ENCODE results near the gene CARMIL3. TPM values are rescaled to one million over a fixed set of nuclear protein-coding genes. Genes with fewer than 3 reads are reported as not detected.

The CARMIL3 gene
- total RNA-seq, 1 donor: not detected

DNA sequence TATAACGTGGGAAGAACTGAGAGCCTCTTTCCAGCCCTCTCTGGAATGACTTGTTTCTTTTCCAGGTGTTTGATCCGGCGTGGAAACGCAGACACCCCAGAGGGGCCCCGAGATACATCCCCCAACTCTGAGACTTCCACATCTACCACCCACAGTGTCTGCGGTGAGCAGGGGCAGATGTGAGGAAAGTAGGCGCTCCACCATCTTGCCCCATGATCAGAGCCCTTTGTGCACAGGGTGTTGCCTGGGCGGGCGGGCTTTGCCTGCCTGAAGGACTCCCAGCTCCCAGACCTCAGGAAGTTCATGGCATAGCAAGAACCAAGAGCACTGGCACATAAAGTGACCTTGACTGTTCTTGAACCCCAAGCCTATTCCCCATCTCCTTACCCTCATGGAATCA is 2.8 kb downstream of the CARMIL3 start:
- TF ChIP-seq, protein P1, sequence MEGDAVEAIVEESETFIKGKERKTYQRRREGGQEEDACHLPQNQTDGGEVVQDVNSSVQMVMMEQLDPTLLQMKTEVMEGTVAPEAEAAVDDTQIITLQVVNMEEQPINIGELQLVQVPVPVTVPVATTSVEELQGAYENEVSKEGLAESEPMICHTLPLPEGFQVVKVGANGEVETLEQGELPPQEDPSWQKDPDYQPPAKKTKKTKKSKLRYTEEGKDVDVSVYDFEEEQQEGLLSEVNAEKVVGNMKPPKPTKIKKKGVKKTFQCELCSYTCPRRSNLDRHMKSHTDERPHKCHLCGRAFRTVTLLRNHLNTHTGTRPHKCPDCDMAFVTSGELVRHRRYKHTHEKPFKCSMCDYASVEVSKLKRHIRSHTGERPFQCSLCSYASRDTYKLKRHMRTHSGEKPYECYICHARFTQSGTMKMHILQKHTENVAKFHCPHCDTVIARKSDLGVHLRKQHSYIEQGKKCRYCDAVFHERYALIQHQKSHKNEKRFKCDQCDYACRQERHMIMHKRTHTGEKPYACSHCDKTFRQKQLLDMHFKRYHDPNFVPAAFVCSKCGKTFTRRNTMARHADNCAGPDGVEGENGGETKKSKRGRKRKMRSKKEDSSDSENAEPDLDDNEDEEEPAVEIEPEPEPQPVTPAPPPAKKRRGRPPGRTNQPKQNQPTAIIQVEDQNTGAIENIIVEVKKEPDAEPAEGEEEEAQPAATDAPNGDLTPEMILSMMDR (IDR thresholded peaks at IDR 0.05; ENCODE audit: insufficient read depth, low read length): no peak
- no peak overlapping the region for H3K4me3 ChIP-seq (ENCODE audit: low read depth, low read length)
- no peak for DNase-seq (ENCODE audit: low read depth)

GRCh38 chr14:24055971-24056799 is 4.4 kb downstream of the CARMIL3 start:
- DNase-seq (ENCODE audit: low read depth): no peak

GRCh38 chr14:24056800-24057184 is 5.0 kb downstream of the CARMIL3 start:
- no peak overlapping the region for H3K4me3 ChIP-seq (ENCODE audit: low read depth, low read length)
- no peak for DNase-seq (ENCODE audit: low read depth)
- TF ChIP-seq, protein P1 (IDR thresholded peaks at IDR 0.05; ENCODE audit: insufficient read depth, low read length): no peak

More at GRCh38 chr14:24055971-24056799, 4.4 kb downstream of the CARMIL3 start:
- no peak overlapping the region for H3K4me3 ChIP-seq (ENCODE audit: low read depth, low read length)
- TF ChIP-seq, protein P1 (IDR thresholded peaks at IDR 0.05; ENCODE audit: insufficient read depth, low read length): no peak

- H3K4me3 ChIP-seq (ENCODE audit: low read depth, low read length): no peak overlapping the region
- TF ChIP-seq, protein P1 (IDR thresholded peaks at IDR 0.05; ENCODE audit: insufficient read depth, low read length): no peak
- no peak for DNase-seq (ENCODE audit: low read depth)
Measured at GRCh38 chr14:24057271-24057670, 5.5 kb downstream of the CARMIL3 start.

DNA sequence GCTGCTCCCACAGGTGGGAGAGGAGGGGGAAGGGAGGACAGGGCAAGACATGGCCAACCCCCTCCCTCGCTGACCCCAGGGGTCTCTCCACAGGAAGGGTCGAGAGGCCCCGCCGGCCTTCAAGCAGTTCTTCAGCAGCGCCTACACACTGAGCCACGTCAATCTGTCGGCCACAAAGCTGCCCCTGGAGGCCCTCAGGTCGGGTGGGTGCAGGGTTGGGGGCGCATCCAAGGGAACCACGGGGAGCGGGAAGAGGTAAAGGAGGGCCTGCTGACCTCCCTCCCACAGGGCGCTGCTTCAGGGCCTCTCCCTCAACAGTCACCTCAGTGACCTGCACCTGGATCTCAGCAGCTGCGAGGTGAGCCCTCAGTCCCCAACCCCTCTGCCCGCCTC is 6.1 kb downstream of the CARMIL3 start:
- H3K4me3 ChIP-seq (ENCODE audit: low read depth, low read length): no peak overlapping the region
- DNase-seq (ENCODE audit: low read depth): no peak
- TF ChIP-seq, protein P1 (IDR thresholded peaks at IDR 0.05; ENCODE audit: insufficient read depth, low read length): no peak

DNA sequence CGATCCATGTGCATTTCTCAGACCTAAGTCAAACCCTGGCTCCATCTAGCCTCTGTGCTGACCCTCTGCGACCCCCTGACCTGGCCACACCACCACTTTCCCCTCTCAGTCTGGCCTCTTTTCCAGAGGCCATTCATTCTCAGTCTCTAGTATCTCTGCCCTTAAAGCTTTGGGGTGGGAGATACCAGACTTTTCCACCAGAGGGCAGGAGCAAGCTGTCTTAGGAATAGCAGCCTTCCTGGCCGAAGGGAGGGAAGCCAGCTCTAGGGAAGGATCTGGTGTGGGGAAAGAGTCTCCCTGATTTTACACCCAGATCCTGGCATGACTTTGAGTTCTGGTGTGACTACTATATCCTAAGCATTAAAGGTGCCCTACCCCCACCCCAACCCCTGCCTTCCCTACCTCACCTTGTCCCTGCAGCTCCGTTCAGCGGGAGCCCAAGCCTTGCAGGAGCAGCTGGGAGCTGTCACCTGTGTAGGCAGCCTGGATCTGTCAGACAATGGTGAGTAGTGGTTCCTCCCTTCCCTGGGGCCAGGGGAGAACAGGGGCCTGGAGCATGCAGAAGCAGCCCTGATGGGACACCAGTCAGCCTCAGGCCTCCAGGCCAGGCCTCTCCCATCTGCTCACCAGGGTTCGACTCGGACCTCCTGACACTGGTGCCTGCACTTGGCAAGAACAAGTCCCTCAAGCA is 6.6 kb downstream of the CARMIL3 start:
- TF ChIP-seq, protein P1 (IDR thresholded peaks at IDR 0.05; ENCODE audit: insufficient read depth, low read length): peak; percentile 92
- no peak overlapping the region for H3K4me3 ChIP-seq (ENCODE audit: low read depth, low read length)
- DNase-seq (ENCODE audit: low read depth): peak; percentile 86
